ENCODE data around the gene CYP11A1.

Gene CYP11A1

GRCh38 chr15:74414603-74415338, 47.3 kb upstream of the CYP11A1 start:
- H3K9me3 ChIP-seq (ENCODE audit: insufficient read depth, low read depth, low read length) = no peaks in the 10 kb centered on the region
- H3K79me2 ChIP-seq (ENCODE audit: insufficient read depth, low read length) = peaks cover 31% of the 10 kb centered on the region; the same call in 1 of the 2 replicates
- H3K9me2 ChIP-seq (replicated peaks; ENCODE audit: low read depth, low read length) = no peaks in the 10 kb centered on the region
- H3K9ac ChIP-seq (ENCODE audit: low read depth, low read length, poor library complexity, severe bottlenecking) = no peak overlapping the region
- no peaks in the 10 kb centered on the region for H3F3A ChIP-seq (ENCODE audit: low read depth)
- H3K4me1 ChIP-seq (ENCODE audit: insufficient read depth, low read length, poor library complexity, severe bottlenecking) = peaks cover 25% of the 10 kb centered on the region
- TF ChIP-seq CTCF (conservative IDR thresholded peaks at IDR 0.05; ENCODE audit: low read length) (no peak), EZH2phosphoT487 (IDR thresholded peaks at IDR 0.05; ENCODE audit: borderline replicate concordance) (no peak)
- no peak overlapping the region for H2AFZ ChIP-seq (ENCODE audit: low read length)
- no peak overlapping the region for H3K4me3 ChIP-seq (ENCODE audit: low read length, poor library complexity, severe bottlenecking)
- H3K4me2 ChIP-seq (ENCODE audit: low read depth, low read length, poor library complexity, severe bottlenecking) = peak overlapping the region; percentile 35
- peaks cover 76% of the 10 kb centered on the region; the same call in 1 of the 2 replicates for H3K36me3 ChIP-seq (ENCODE audit: insufficient read depth, low read length)
- no peaks in the 10 kb centered on the region for H3K27me3 ChIP-seq (ENCODE audit: insufficient read depth, low read length, poor library complexity, severe bottlenecking)
- peaks cover 5% of the 10 kb centered on the region for H4K20me1 ChIP-seq (ENCODE audit: insufficient read depth, low read length, poor library complexity, severe bottlenecking)

- peaks cover 76% of the 10 kb centered on the region; the same call in 1 of the 2 replicates for H3K36me3 ChIP-seq (ENCODE audit: insufficient read depth, low read length)
- H3K27me3 ChIP-seq (ENCODE audit: insufficient read depth, low read length, poor library complexity, severe bottlenecking) = no peaks in the 10 kb centered on the region
- no peak overlapping the region for H3K9ac ChIP-seq (ENCODE audit: low read depth, low read length, poor library complexity, severe bottlenecking)
- H4K20me1 ChIP-seq (ENCODE audit: insufficient read depth, low read length, poor library complexity, severe bottlenecking) = no peaks in the 10 kb centered on the region
- no peak overlapping the region for H2AFZ ChIP-seq (ENCODE audit: low read length)
- H3K9me3 ChIP-seq (ENCODE audit: insufficient read depth, low read depth, low read length) = no peaks in the 10 kb centered on the region
- no peak overlapping the region for H3K4me3 ChIP-seq (ENCODE audit: low read length, poor library complexity, severe bottlenecking)
- H3K79me2 ChIP-seq (ENCODE audit: insufficient read depth, low read length) = peaks cover 24% of the 10 kb centered on the region; the same call in 1 of the 2 replicates
- H3K4me1 ChIP-seq (ENCODE audit: insufficient read depth, low read length, poor library complexity, severe bottlenecking) = peaks cover 23% of the 10 kb centered on the region
- no peak overlapping the region for H3K4me2 ChIP-seq (ENCODE audit: low read depth, low read length, poor library complexity, severe bottlenecking)
- H3F3A ChIP-seq (ENCODE audit: low read depth) = no peaks in the 10 kb centered on the region
- TF ChIP-seq EZH2phosphoT487 (IDR thresholded peaks at IDR 0.05; ENCODE audit: borderline replicate concordance) (no peak), CTCF (conservative IDR thresholded peaks at IDR 0.05; ENCODE audit: low read length) (no peak)
- no peaks in the 10 kb centered on the region for H3K9me2 ChIP-seq (replicated peaks; ENCODE audit: low read depth, low read length)
These were observed 46.7 kb upstream of the CYP11A1 start for GRCh38 chr15:74414081-74414580.

GRCh38 chr15:74413350-74414080, 46.1 kb upstream of the CYP11A1 start:
- H3K9me3 ChIP-seq (ENCODE audit: insufficient read depth, low read depth, low read length) = no peaks in the 10 kb centered on the region
- H3K9me2 ChIP-seq (replicated peaks; ENCODE audit: low read depth, low read length) = no peaks in the 10 kb centered on the region
- H3K4me1 ChIP-seq (ENCODE audit: insufficient read depth, low read length, poor library complexity, severe bottlenecking) = peaks cover 23% of the 10 kb centered on the region
- no peaks in the 10 kb centered on the region for H3F3A ChIP-seq (ENCODE audit: low read depth)
- no peak overlapping the region for H3K9ac ChIP-seq (ENCODE audit: low read depth, low read length, poor library complexity, severe bottlenecking)
- TF ChIP-seq CTCF (conservative IDR thresholded peaks at IDR 0.05; ENCODE audit: low read length) = no peak
- no peak for TF ChIP-seq EZH2phosphoT487 (IDR thresholded peaks at IDR 0.05; ENCODE audit: borderline replicate concordance)
- H3K4me2 ChIP-seq (ENCODE audit: low read depth, low read length, poor library complexity, severe bottlenecking) = no peak overlapping the region
- peaks cover 18% of the 10 kb centered on the region; the same call in 1 of the 2 replicates for H3K79me2 ChIP-seq (ENCODE audit: insufficient read depth, low read length)
- no peaks in the 10 kb centered on the region for H4K20me1 ChIP-seq (ENCODE audit: insufficient read depth, low read length, poor library complexity, severe bottlenecking)
- H3K36me3 ChIP-seq (ENCODE audit: insufficient read depth, low read length) = peaks cover 76% of the 10 kb centered on the region; the same call in 1 of the 2 replicates
- no peaks in the 10 kb centered on the region for H3K27me3 ChIP-seq (ENCODE audit: insufficient read depth, low read length, poor library complexity, severe bottlenecking)
- no peak overlapping the region for H3K4me3 ChIP-seq (ENCODE audit: low read length, poor library complexity, severe bottlenecking)
- no peak overlapping the region for H2AFZ ChIP-seq (ENCODE audit: low read length)
